Left lung (tissue), 10 donors: ENCODE measurements around the gene SOX6. TPM values are rescaled to one million over a fixed set of nuclear protein-coding genes. Genes with fewer than 3 reads are reported as not detected.

Experiments
- ATAC-seq: fragments of 200-7000 bp; cut with Tn5 transposase; one replicate; pipeline ENCODE4 v1.9.1; 2020; ENCODE audit warnings: moderate library complexity
- DNase-seq, 4 donors: peaks; one replicate each; pipeline ENCODE4 v3.0.0-alpha.2; 2013 to 2020
- H3K27ac ChIP-seq, 2 donors: fragments of 200-600 bp; sonication (generic) in 1 of 2; one replicate each; pipeline versions ENCODE4 v1.5.0 to v1.8.0; 2020 to 2021
- H3K27me3 ChIP-seq, 2 donors: fragments of 200-600 bp; sonication (generic) in 1 of 2; one replicate each; pipeline versions ENCODE4 v1.5.0 to v1.8.0; 2020 to 2021
- H3K36me3 ChIP-seq, 2 donors: fragments of 200-600 bp; sonication (generic) in 1 of 2; one replicate each; pipeline versions ENCODE4 v1.5.0 to v1.8.0; 2020 to 2021
- H3K4me1 ChIP-seq, 2 donors: fragments of 200-600 bp; one replicate each; pipeline ENCODE4 v1.8.0; 2021
- H3K4me3 ChIP-seq, 2 donors: fragments of 200-600 bp; sonication (generic) in 1 of 2; one replicate each; pipeline versions ENCODE4 v1.5.0 to v1.8.0; 2020 to 2021; ENCODE audit warnings: mild to moderate bottlenecking in 1 of 2
- H3K9me3 ChIP-seq, 2 donors: fragments of 200-600 bp; sonication (generic) in 1 of 2; one replicate each; pipeline versions ENCODE4 v1.5.0 to v1.8.0; 2020 to 2021
- intact Hi-C, 2 donors: fragments of 100-400 bp; cut with DNase I; formaldehyde crosslinking; loops; one replicate each; pipeline versions ENCODE4 v1.11.2 to v1.14.2; 2022
- polyA plus RNA-seq, 6 donors: library from polyadenylated mRNA; unstranded; fragments of 120-200 nt; gene quantifications; one replicate each; pipeline ENCODE4 v1.2.1, GENCODE V29; 2013; ENCODE audit not compliant: insufficient read length in 6 of 6
- total RNA-seq, 2 donors: library from RNA; stranded (reverse); fragmentation: NEBNext Ultra II Directional; extraction: Animal tissue kit (Norgen Biotek cat#: 25700); gene quantifications; one replicate each; pipeline ENCODE4 v1.2.1, GENCODE V29; 2021
- TF ChIP-seq, protein P1 (sequence below), 2 donors: fragments of 200-600 bp; sonication (generic) in 1 of 2; IDR thresholded peaks; one replicate each; pipeline versions ENCODE4 v1.5.0 to v1.8.0; 2021; ENCODE audit warnings: antibody characterized with exemption in 2 of 2
- donor health status: DM: no; HTN: yes; CAD: no.
- donor health status: DM: no; HTN: no; CAD: no.

Gene SOX6
- total and polyA plus RNA-seq, 8 donors = 4.7 to 20.5 (median 15.6) TPM

DNA sequence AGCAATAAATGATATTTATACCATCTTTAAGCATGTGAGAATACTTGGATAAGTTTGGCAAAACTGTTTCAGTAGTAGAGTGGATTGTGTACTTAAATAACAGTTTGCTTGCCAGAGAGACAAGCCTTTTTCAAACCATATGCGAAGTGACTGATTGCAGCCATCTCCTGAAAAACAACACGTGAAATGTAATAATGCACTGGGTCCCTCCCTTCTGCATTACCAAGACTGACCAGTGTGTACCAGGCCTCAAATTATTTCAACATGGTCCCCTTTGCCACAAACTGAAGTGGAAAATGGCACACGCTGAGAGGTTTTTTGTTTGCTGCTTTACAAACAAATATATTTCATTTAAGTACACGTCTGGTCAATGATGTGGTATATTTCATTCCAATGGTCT, 337.4 kb downstream of the SOX6 start:
- TF ChIP-seq, protein P1, sequence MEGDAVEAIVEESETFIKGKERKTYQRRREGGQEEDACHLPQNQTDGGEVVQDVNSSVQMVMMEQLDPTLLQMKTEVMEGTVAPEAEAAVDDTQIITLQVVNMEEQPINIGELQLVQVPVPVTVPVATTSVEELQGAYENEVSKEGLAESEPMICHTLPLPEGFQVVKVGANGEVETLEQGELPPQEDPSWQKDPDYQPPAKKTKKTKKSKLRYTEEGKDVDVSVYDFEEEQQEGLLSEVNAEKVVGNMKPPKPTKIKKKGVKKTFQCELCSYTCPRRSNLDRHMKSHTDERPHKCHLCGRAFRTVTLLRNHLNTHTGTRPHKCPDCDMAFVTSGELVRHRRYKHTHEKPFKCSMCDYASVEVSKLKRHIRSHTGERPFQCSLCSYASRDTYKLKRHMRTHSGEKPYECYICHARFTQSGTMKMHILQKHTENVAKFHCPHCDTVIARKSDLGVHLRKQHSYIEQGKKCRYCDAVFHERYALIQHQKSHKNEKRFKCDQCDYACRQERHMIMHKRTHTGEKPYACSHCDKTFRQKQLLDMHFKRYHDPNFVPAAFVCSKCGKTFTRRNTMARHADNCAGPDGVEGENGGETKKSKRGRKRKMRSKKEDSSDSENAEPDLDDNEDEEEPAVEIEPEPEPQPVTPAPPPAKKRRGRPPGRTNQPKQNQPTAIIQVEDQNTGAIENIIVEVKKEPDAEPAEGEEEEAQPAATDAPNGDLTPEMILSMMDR (IDR thresholded peaks at IDR 0.05) = no peak
- no peak for ATAC-seq
- intact Hi-C loops = no loop called here
- H3K27me3 ChIP-seq = no peaks in the 10 kb centered on the region
- no peak overlapping the region for H3K4me3 ChIP-seq
- no peaks in the 10 kb centered on the region for H3K36me3 ChIP-seq
- no peak overlapping the region for H3K27ac ChIP-seq
- H3K4me1 ChIP-seq = no peaks in the 10 kb centered on the region
- DNase-seq = no peak
- H3K9me3 ChIP-seq = no peaks in the 10 kb centered on the region

DNA sequence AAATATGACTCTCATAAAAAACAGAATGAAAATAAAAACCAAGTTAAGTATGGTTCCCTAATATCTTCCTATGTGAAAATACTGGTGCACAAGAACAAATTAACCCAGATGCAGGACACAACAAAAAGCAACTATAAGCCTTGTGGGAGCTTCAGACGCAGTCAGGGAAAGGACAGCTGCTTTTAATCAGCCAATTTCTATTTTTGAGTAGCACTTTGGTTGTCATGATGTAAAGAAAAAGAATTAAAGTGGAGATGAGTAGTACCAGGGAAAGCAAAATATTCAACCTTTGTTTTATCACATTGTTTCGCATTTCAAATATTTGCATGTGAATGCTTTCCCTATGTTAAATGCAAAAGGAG, 339.9 kb downstream of the SOX6 start:
- Histone ChIP-seq H3K27ac (no peak overlapping the region), H3K36me3 (no peaks in the 10 kb centered on the region), H3K4me1 (no peaks in the 10 kb centered on the region), H3K27me3 (no peaks in the 10 kb centered on the region), H3K4me3 (no peak overlapping the region), H3K9me3 (no peaks in the 10 kb centered on the region)
- TF ChIP-seq, protein P1 (IDR thresholded peaks at IDR 0.05) = no peak
- ATAC-seq = no peak
- intact Hi-C loops = no loop called here
- DNase-seq = no peak

DNA sequence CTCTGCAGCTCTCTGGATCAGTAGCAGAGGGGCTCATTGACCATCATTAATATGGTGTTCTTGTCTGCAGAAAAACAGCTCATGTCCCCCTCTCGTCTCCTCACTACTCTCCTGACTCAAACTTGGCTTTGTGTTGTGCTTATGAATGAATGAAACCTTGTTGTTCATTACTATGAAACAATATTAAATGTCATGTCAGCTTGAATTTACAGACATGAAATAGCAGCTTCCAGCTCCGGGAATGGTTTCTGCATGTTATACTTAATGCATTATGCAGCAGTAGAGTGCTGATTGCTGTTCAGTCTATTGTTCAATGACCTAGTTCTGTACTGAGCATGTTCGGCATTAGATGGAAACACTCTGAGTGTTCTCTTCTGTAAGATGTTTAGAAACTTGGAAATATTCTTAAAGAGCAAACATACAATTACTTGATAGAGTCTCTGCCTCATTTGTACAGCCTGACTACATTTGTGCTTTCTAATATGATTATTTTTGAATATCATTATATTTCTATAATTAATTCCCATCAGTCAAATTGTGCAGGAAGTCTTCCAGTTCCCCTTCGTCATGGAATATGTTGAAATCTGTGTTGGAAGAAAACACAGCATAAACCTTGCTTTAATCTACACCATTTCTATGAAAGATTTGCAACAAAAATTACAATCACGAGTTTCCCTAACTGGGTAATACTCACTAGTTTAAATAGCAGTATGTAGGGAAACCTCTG, 340.4 kb downstream of the SOX6 start:
- ATAC-seq (no peak), DNase-seq (no peak)
- no peak overlapping the region for H3K4me3 ChIP-seq
- H3K36me3 ChIP-seq = no peaks in the 10 kb centered on the region
- no peaks in the 10 kb centered on the region for H3K27me3 ChIP-seq
- TF ChIP-seq, protein P1 (IDR thresholded peaks at IDR 0.05) = no peak
- H3K27ac ChIP-seq = no peak overlapping the region
- H3K4me1 ChIP-seq = no peaks in the 10 kb centered on the region
- intact Hi-C loops = no loop called here
- H3K9me3 ChIP-seq = no peaks in the 10 kb centered on the region

DNA sequence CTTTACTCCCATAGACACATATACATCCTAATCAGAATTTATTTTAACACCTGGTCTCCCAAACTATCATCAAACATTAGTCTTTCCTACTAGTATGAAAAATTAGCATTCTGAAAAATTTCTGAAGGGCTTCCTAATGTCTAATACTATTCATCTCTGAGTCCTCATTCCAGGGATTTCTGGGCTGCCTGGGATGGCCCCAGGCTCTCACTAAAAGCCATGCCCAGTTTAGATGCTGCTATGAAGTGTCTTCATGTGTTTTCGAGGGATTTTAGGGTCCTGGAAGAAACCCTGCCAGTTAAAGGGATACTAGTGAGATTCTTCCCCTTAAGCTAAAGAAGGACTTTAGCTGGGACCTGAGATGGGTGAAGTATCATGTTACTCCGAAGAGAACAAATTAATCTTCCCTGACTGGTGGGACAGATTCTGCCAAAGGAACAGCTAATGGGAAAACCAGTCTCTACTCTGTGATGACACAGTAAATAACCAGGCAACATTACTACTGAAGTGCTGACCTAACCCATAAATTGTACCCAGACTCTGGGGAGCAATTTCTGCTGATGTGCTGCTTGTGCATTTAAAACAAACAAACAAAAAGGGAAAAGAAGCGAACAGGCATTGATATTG, 342.6 kb downstream of the SOX6 start:
- no peak overlapping the region for H3K4me3 ChIP-seq
- no peaks in the 10 kb centered on the region for H3K4me1 ChIP-seq
- TF ChIP-seq, protein P1 (IDR thresholded peaks at IDR 0.05) = no peak
- ATAC-seq = no peak
- H3K27ac ChIP-seq = no peak overlapping the region
- no peak for DNase-seq
- H3K36me3 ChIP-seq = no peaks in the 10 kb centered on the region
- intact Hi-C loops = no loop called here
- no peaks in the 10 kb centered on the region for H3K9me3 ChIP-seq
- H3K27me3 ChIP-seq = no peaks in the 10 kb centered on the region

DNA sequence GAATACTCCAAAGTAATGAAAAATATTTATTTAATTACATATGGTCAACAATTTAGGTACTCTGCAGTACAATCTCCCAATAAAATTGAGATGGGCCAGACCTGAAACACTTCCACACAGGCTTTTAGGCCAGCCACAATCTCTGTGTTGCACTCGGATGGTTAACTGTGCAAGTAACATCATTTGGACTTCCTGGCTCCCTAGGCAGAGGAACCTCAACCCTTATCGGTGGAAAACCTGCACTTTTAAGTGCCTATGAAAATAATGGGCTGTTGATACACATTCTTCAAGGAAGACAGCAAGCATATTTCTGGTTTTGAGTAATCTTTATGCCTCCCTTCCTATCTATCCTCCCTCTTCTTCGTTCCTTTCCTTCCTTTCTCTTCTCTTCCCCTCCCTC, 343.1 kb downstream of the SOX6 start:
- H3K9me3 ChIP-seq = no peaks in the 10 kb centered on the region
- no peak overlapping the region for H3K4me3 ChIP-seq
- intact Hi-C loops = no loop called here
- H3K27ac ChIP-seq = no peak overlapping the region
- TF ChIP-seq, protein P1 (IDR thresholded peaks at IDR 0.05) = no peak
- no peaks in the 10 kb centered on the region for H3K36me3 ChIP-seq
- DNase-seq = no peak
- H3K27me3 ChIP-seq = no peaks in the 10 kb centered on the region
- H3K4me1 ChIP-seq = no peaks in the 10 kb centered on the region
- no peak for ATAC-seq
